Measurements from ENCODE around the gene ILKAP. TPM values are rescaled to one million over a fixed set of nuclear protein-coding genes. Genes with fewer than 3 reads are reported as not detected.

Gene ILKAP
- total and polyA plus RNA-seq, 2 experiments from 2014 or later = 11.9 to 35.0 TPM

GRCh38 chr2:238170386-238171071, 33.0 kb downstream of the ILKAP start:
- H4K20me1 ChIP-seq (ENCODE audit: insufficient read depth) = no peaks in the 10 kb centered on the region
- H3K27ac ChIP-seq = peak overlapping the region; percentile 96
- H3K4me3 ChIP-seq = no peak overlapping the region
- no peaks in the 10 kb centered on the region for H3K27me3 ChIP-seq (replicated peaks; ENCODE audit: insufficient read depth)
- H3K9me3 ChIP-seq (ENCODE audit: low read depth) = no peaks in the 10 kb centered on the region
- no peaks in the 10 kb centered on the region for H3K9me2 ChIP-seq (ENCODE audit: insufficient read depth)
- peaks cover 10% of the 10 kb centered on the region; the same call in 1 of the 2 replicates for H3K79me2 ChIP-seq (ENCODE audit: insufficient read depth)
- no peak for TF ChIP-seq EZH2 (IDR thresholded peaks at IDR 0.05; ENCODE audit: insufficient read depth, poor library complexity, severe bottlenecking)
- in situ Hi-C loops (cut with MboI) = no loop called here
- peak overlapping the region; percentile 80 for H3K9ac ChIP-seq
- peaks cover 11% of the 10 kb centered on the region for H3K36me3 ChIP-seq (ENCODE audit: low read depth)
- WGBS, 2 experiments (ENCODE audit: low coverage in 1 of 2, low lambda C conversion rate in 2 of 2, missing lambda C conversion rate in 2 of 2) = 87 to 92% methylated on average over 21 of the region's 21 CpGs
- peaks cover 62% of the 10 kb centered on the region for H3F3A ChIP-seq (ENCODE audit: insufficient read depth)
- peak; percentile 21 for DNase-seq
- no peak overlapping the region for H2AFZ ChIP-seq
- peak overlapping the region; percentile 33 for H3K4me2 ChIP-seq (ENCODE audit: unreplicated experiment)
- H3K4me1 ChIP-seq (ENCODE audit: insufficient read depth) = peaks cover 40% of the 10 kb centered on the region

GRCh38 chr2:238169708-238170251, 33.7 kb downstream of the ILKAP start:
- H4K20me1 ChIP-seq (ENCODE audit: insufficient read depth) = no peaks in the 10 kb centered on the region
- H3K4me3 ChIP-seq = peak overlapping the region; percentile 62
- peaks cover 9% of the 10 kb centered on the region for H3K36me3 ChIP-seq (ENCODE audit: low read depth)
- H3K79me2 ChIP-seq (ENCODE audit: insufficient read depth) = peaks cover 10% of the 10 kb centered on the region; the same call in 1 of the 2 replicates
- no peaks in the 10 kb centered on the region for H3K27me3 ChIP-seq (replicated peaks; ENCODE audit: insufficient read depth)
- peak overlapping the region; percentile 83 for H3K4me2 ChIP-seq (ENCODE audit: unreplicated experiment)
- TF ChIP-seq EZH2 (IDR thresholded peaks at IDR 0.05; ENCODE audit: insufficient read depth, poor library complexity, severe bottlenecking) (no peak), EZH2phosphoT487 (IDR thresholded peaks at IDR 0.05; ENCODE audit: insufficient read depth, low read depth) (no peak)
- H3F3A ChIP-seq (ENCODE audit: insufficient read depth) = peaks cover 61% of the 10 kb centered on the region
- peak overlapping the region; percentile 96 for H3K27ac ChIP-seq
- WGBS, 2 experiments (ENCODE audit: low coverage in 1 of 2, low lambda C conversion rate in 2 of 2, missing lambda C conversion rate in 2 of 2) = 0 to 3% methylated on average over 5 of the region's 5 CpGs
- H3K9ac ChIP-seq = peak overlapping the region; percentile 80
- DNase-seq = peak; percentile 98
- no peak overlapping the region for H2AFZ ChIP-seq
- H3K9me3 ChIP-seq (ENCODE audit: low read depth) = no peaks in the 10 kb centered on the region
- H3K4me1 ChIP-seq (ENCODE audit: insufficient read depth) = peaks cover 40% of the 10 kb centered on the region
- H3K9me2 ChIP-seq (ENCODE audit: insufficient read depth) = no peaks in the 10 kb centered on the region
- in situ Hi-C loops (cut with MboI) = no loop called here

DNA sequence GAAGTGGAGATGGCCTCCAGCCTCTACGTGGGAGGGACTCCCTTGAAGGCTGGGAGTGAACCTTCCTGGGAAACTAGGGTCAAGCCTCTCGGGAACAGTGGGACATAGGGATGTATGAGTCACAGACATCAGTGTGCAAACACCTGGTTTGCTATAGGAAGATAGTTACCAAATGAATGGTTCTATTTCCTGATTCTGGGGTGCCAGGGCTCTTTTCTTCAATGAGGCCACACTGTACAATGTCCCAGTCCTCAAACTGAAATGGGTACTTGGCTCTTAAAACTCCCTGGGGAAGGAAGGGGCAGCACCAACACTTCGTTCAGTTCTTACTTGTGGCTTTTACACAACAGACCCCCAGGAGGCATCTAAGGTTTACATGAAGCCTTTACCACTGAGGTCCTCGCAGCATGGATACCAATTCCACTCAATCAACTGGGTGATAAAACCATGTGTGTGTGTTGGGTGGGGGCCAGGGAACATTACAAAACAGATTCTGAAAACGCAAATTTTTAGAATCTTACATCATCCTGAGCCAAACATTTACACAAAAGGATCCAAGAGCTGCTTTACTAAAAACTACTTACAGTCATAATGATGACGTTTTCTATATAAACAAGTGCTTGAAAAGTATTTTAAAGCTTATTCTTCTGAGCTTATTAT, 34.3 kb downstream of the ILKAP start:
- Histone ChIP-seq H3K36me3 (ENCODE audit: low read depth) (peaks cover 9% of the 10 kb centered on the region), H3K9me2 (ENCODE audit: insufficient read depth) (no peaks in the 10 kb centered on the region), H3K4me3 (peak overlapping the region; percentile 62), H3K4me2 (ENCODE audit: unreplicated experiment) (peak overlapping the region; percentile 83), H3K9ac (peak overlapping the region; percentile 80), H3F3A (ENCODE audit: insufficient read depth) (peaks cover 55% of the 10 kb centered on the region), H3K4me1 (ENCODE audit: insufficient read depth) (peaks cover 40% of the 10 kb centered on the region), H3K9me3 (ENCODE audit: low read depth) (no peaks in the 10 kb centered on the region), H2AFZ (no peak overlapping the region), H3K79me2 (ENCODE audit: insufficient read depth) (peaks cover 10% of the 10 kb centered on the region; the same call in 1 of the 2 replicates), H3K27ac (peak overlapping the region; percentile 96), H4K20me1 (ENCODE audit: insufficient read depth) (no peaks in the 10 kb centered on the region), H3K27me3 (replicated peaks; ENCODE audit: insufficient read depth) (no peaks in the 10 kb centered on the region)
- TF ChIP-seq EZH2 (IDR thresholded peaks at IDR 0.05; ENCODE audit: insufficient read depth, poor library complexity, severe bottlenecking) (no peak), EZH2phosphoT487 (IDR thresholded peaks at IDR 0.05; ENCODE audit: insufficient read depth, low read depth) (no peak)
- in situ Hi-C loops (cut with MboI) = no loop called here
- 27 to 29% methylated on average over 6 of the region's 6 CpGs for WGBS, 2 experiments (ENCODE audit: low coverage in 1 of 2, low lambda C conversion rate in 2 of 2, missing lambda C conversion rate in 2 of 2)
- peak; percentile 93 for DNase-seq

DNA sequence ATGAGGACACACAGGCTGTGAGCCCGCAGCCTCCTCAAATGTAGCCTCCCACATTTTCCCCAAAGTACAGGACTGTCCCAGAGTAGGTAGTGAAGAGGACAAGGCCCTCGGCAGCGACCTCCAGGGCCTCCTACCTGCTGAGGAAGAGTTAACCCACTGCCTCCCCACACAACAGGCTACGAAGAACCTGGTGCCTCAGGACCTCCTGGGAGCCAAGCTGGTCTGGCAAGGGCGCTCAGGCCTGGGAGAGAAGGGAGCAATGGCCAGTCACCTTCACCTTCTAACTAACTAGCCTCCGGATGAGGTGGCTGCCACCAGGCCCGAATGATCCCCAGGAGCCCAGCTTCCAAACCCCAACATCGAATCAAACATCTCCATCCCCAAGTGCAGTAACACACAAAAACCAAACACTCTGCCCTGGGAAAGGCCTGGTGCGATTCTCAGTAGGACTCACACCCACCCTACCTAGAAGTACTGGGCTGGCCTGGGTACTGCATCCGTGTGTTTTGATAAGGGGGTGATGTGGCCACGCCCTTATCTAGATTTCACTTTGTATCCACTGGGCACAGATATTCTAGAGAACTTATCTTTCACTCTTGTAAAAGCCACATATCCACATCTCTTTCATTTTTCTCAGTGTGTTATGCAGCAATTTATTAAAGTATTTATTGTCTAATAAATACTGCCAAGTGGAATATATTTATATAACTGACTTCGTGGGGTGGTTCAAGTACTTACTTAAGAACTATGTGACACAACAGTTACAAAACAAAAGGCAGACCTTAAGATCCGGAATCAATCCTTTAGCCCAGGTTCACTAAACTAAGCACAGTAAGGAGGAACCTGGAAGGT, 35.1 kb downstream of the ILKAP start:
- Histone ChIP-seq H4K20me1 (ENCODE audit: insufficient read depth) (no peaks in the 10 kb centered on the region), H3K4me2 (ENCODE audit: unreplicated experiment) (peak overlapping the region; percentile 83), H3K4me1 (ENCODE audit: insufficient read depth) (peaks cover 40% of the 10 kb centered on the region), H2AFZ (no peak overlapping the region), H3F3A (ENCODE audit: insufficient read depth) (peaks cover 47% of the 10 kb centered on the region), H3K9me3 (ENCODE audit: low read depth) (no peaks in the 10 kb centered on the region), H3K27ac (peak overlapping the region; percentile 96), H3K4me3 (peak overlapping the region; percentile 62), H3K27me3 (replicated peaks; ENCODE audit: insufficient read depth) (no peaks in the 10 kb centered on the region), H3K79me2 (ENCODE audit: insufficient read depth) (peaks cover 10% of the 10 kb centered on the region; the same call in 1 of the 2 replicates), H3K9ac (peak overlapping the region; percentile 80), H3K36me3 (ENCODE audit: low read depth) (peaks cover 4% of the 10 kb centered on the region; the same call in 1 of the 2 replicates), H3K9me2 (ENCODE audit: insufficient read depth) (no peaks in the 10 kb centered on the region)
- WGBS, 2 experiments (ENCODE audit: low coverage in 1 of 2, low lambda C conversion rate in 2 of 2, missing lambda C conversion rate in 2 of 2) = 93% methylated on average over 13 of the region's 13 CpGs
- no peak for DNase-seq
- TF ChIP-seq EZH2 (IDR thresholded peaks at IDR 0.05; ENCODE audit: insufficient read depth, poor library complexity, severe bottlenecking) = no peak
- TF ChIP-seq EZH2phosphoT487 (IDR thresholded peaks at IDR 0.05; ENCODE audit: insufficient read depth, low read depth) = no peak
- in situ Hi-C loops (cut with MboI) = no loop called here

Measured in GM23248 (cell line).